Measurements from ENCODE around the gene AZIN2.

The AZIN2 gene

DNA sequence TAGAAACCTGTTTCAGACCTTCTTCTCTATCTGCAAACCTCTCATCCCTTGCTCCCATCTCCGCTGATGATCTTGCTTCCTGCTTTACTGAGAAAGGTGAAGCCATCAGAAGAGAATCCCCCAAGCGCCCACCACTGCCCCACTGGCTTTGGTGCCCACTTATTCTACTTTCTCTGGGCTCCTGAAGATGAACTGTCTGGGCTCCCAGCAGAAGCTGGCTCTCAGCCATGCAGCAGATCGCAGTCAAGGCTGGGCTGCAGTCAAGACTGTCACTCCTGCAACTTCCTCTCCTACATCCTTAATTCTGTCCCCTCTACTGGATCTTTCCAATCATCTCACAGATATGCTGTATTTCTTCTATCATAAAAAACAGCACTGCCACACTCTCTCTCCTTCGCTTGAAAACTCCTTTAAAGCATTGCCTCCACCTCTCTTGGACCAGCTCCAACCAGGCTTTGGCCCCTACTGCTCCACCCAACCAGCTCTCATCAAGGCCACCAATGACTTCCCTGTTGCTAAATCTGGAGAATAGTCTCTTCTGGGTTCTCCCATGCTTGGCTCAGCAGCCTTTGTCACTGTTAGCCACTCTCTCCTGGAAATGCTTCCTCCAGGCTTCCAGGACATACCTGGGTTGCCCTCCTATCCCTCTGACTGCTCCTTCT, 75.1 kb downstream of the AZIN2 start:
- no peak for DNase-seq

- no peak for DNase-seq
Observed at GRCh38 chr1:33157131-33157530, 76.2 kb downstream of the AZIN2 start.

GRCh38 chr1:33158366-33158765, 77.4 kb downstream of the AZIN2 start:
- no peak for DNase-seq

DNA sequence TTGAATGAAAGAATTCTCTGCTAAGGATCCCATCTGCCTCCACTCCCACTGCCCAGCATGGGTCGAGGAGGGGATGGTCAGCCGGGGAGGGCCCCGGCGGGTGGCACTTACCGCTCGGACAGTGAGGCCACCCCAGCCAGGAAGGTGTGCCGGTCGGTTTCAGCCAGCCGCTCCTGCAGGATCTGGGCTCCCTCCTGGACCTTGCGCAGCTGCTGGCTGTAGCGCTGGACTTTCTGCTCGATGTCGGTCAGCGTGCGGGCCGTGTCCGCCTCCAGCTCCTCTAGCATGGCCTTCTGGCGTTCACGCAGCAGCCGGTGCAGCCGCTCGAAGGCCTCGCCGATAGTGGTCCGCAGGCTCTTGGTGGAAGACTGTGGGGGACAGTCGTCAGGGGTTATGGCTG, 78.6 kb downstream of the AZIN2 start:
- no peak for DNase-seq

DNA sequence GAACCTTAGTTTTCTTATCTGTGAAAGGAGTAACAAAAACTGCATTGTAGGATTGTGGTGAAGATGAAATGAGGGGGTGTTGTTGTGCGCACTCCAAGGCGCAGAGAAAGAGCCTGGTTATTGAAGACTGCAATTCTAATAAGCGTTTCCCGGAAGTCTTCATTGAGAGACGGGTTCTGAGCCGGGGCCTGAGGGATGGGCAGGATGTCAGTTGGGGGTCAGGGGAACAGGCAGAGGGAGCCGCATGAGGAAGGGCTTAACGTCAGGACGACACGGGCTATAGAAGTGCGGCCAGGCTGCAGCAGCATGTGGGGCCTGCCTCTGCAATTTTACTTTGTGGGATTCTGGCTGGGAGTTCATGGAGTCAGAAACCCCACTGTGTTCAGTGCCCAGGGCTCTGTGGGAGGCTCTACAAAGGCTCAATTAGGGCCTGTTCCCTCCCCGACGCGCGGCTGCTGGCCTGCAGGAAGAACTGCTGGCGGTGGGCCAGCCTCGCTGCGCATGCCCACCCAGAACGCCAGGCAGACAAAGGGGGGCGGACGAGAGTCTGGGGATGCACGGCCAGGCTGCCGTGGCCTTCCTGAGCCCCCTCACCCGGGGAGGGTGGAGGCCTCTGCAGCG, 80.2 kb downstream of the AZIN2 start:
- no peak for DNase-seq

- DNase-seq = no peak
Observed at GRCh38 chr1:33162141-33162540, 81.2 kb downstream of the AZIN2 start.

GRCh38 chr1:33163621-33164519, 82.9 kb downstream of the AZIN2 start:
- no peak for DNase-seq

DNA sequence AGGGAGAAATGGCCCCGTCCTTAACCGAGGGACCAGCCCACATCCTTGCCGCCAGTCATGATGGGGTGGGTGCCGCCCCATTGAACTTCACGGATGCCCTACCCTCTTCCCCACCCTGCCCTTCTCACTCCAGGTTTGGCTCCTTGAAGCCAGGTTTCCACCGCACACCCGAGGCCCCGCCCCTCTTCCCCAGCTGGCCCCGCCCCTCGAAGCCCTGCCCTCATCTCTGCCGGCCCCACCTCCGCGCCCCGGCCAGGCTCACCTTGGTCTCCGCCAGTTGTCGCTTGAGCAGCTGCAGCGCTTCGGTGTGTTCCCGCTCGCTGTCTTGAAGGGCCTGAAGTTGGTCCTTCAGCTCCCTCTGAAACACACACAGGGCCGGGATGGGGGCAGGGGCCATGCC, 84.3 kb downstream of the AZIN2 start:
- no peak for DNase-seq

DNA sequence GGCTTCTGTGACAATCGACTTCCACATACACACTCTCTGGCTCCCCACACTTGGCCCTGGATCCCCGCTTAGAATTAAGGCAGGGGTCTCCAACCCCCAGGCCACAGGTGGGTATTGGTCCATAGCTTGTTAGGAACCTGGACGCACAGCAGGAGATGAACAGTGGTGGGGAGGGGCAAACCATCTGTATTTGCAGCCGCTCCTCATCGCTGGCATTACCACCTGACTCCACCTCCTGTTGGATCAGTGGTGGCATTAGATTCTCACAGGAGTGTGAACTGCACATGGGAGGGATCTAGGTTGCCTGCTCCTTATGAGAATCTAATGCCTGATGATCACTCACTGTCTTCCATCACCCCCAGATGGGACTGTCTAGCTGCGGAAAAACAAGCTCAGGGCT, 84.9 kb downstream of the AZIN2 start:
- no peak for DNase-seq

DNA sequence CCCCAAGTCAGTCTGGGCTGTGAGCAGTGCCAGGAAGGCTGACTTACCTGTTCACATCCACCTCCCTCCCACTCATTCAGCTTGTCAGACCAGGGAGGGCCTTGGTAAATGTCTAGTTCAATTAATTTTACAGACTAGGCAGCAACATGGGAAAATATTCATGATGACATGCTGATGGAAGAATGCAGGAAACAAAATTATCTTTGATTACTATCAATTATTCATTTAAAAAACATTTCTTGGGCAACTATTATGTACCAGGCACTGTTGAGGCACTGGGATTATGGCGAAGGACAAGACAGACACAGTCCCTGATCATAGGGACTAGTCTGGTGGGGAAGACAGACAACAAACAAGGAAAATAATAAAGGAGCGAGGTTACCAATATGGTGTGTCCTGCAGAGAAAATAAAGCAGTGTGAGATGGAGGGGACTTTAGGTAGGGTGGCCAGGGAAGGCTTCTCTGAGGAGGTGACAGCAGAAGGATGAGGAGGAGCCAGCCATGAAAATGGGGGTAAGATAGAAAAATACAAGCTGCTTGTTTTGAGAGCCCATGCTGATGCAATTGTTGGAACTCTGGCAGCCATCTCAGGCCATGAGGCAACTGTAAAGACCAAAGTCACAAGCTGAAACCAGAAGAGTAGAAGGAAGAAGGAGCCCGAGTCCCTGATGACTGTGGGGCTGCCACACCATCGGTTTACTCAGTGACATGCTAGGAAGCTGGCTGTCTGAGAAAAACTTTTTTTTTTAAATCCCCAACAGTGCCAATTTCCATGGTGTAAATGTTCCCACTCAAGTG, 86.9 kb downstream of the AZIN2 start:
- DNase-seq = no peak

- no peak for DNase-seq
Observed at GRCh38 chr1:33168556-33169289, 87.8 kb downstream of the AZIN2 start.

DNA sequence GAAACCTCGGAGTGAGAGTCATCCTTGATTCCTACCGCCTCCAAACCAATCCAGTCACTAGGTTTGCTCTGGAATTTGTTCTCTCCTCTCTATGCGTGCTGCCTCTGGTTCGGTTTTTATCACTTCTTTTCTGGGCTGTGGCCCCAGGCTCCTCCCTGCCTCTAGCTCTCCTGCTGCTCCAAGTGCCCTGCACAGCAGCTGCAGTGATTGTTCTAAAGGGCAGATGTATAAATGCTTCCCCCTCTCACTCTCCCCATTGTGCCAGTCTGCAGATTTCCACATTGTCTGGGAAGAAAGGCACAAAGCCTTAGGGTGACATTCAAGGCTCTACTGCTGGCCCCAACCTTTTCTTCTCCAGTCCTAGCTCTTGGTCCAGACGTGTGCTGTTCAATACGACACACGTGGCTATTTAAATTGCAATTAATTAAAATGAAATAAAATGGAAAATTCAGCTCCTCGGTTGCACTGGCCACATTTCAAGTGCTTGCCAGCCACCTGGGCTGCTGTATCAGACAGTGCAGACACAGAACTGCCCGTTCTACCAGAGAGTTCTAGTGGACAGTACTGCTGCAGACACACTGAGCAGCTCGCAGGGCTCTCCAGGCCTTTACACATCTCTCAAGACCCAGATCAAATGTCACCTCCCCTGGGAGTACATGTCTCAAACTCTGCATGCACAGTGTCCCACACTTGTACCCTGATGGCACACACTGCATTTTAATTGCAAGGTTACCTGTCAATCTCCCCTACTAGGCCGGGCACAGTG, 88.5 kb downstream of the AZIN2 start:
- no peak for DNase-seq
